ENCODE measurements around the gene PFDN1.

PFDN1 gene

GRCh38 chr5:140302786-140303639 is at the start of gene PFDN1:
Gene PFDN1 (minus strand): TSS chr5:140303101. CDS start chr5:140303073, 28 bp downstream.
- TF ChIP-seq CTCF (IDR thresholded peaks at IDR 0.05; ENCODE audit: insufficient read depth, low read length, missing control alignments): no peak
- ChIA-PET POLR2A (interaction anchor here (1.3 to 1.5 kb wide), 3 partner anchors 8 to 43 kb away, joined by 5 to 12 read pairs (median 7); partner anchors contain the start of gene HBEGF), CTCF (interaction anchor here (0.8 to 2.6 kb wide), 5 partner anchors 14 to 58 kb away, joined by 3 to 11 read pairs (median 6); partner anchors contain the start of gene HBEGF)
- peak within 1 kb of the TSS; percentile 83 for H3K4me3 ChIP-seq (ENCODE audit: low read depth, low read length)
- DNase-seq (ENCODE audit: low read depth, low spot score): peak; percentile 69

GRCh38 chr5:140351609-140352334 is 48.9 kb upstream of the PFDN1 start:
- H3K4me3 ChIP-seq (ENCODE audit: low read depth, low read length): no peak overlapping the region
- ChIA-PET POLR2A (interaction anchor here (1.4 to 1.7 kb wide), 2 partner anchors 106 to 107 kb away, joined by 4 to 7 read pairs; no protein-coding TSS in a partner anchor), CTCF (interaction anchor here (0.7 to 24.4 kb wide), 63 partner anchors 10 to 565 kb away, joined by 3 to 1796 read pairs (median 6); partner anchors contain the start of genes CYSTM1, PFDN1 and SLC4A9)
- peak; percentile 41 for TF ChIP-seq CTCF (IDR thresholded peaks at IDR 0.05; ENCODE audit: insufficient read depth, low read length, missing control alignments)
- no peak for DNase-seq (ENCODE audit: low read depth, low spot score)

- ChIA-PET POLR2A (no interaction called here), CTCF (interaction anchor here (0.6 to 24.4 kb wide), 7 partner anchors 8 to 138 kb away, joined by 3 to 1796 read pairs (median 5); partner anchors contain the start of gene SLC4A9)
- no peak for TF ChIP-seq CTCF (IDR thresholded peaks at IDR 0.05; ENCODE audit: insufficient read depth, low read length, missing control alignments)
- DNase-seq (ENCODE audit: low read depth, low spot score): no peak
- H3K4me3 ChIP-seq (ENCODE audit: low read depth, low read length): no peak overlapping the region
These were observed 46.3 kb upstream of the PFDN1 start for GRCh38 chr5:140349244-140349643.

- no peak overlapping the region for H3K4me3 ChIP-seq (ENCODE audit: low read depth, low read length)
- CTCF ChIA-PET: interaction anchor here (1.0 to 24.4 kb wide), 7 partner anchors 7 to 102 kb away, joined by 3 to 1796 read pairs (median 4); partner anchors contain the start of gene SLC4A9
- no peak for TF ChIP-seq CTCF (IDR thresholded peaks at IDR 0.05; ENCODE audit: insufficient read depth, low read length, missing control alignments)
- POLR2A ChIA-PET: no interaction called here
- no peak for DNase-seq (ENCODE audit: low read depth, low spot score)
These were observed 45.2 kb upstream of the PFDN1 start for GRCh38 chr5:140348104-140348503.

- POLR2A ChIA-PET: interaction anchor here (0.8 to 3.4 kb wide), 6 partner anchors 44 to 126 kb away, joined by 4 to 64 read pairs (median 11); partner anchors contain the start of gene PFDN1
- TF ChIP-seq CTCF (IDR thresholded peaks at IDR 0.05; ENCODE audit: insufficient read depth, low read length, missing control alignments): no peak
- DNase-seq (ENCODE audit: low read depth, low spot score): no peak
- H3K4me3 ChIP-seq (ENCODE audit: low read depth, low read length): no peak overlapping the region
- CTCF ChIA-PET: interaction anchor here (1.0 to 24.4 kb wide), 14 partner anchors 8 to 127 kb away, joined by 3 to 1796 read pairs (median 10); partner anchors contain the start of genes PFDN1 and SLC4A9
These were observed 44.5 kb upstream of the PFDN1 start for GRCh38 chr5:140347360-140347759.

Measured in AG04449 (cell line).